ENCODE measurements around the gene BAMBI.

Gene BAMBI

DNA sequence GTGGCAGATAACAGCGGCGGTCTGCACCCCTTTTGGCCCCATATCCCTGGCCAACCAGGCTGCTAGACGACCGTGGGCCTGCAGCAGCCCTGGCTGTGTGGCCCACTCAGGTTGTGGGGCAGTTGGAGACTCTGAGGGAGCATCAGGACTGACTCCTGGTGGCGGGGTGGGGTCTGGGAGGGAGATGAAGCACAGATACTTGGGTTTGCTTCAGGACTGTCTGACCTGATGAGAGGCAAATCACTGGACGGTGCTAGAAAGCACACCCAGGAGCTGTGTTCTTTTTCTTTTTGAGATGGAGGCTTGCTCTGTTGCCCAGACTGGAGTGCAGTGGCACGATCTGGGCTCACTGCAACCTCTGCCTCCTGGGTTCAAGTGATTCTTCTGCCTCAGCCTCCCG is 28.2 kb downstream of the BAMBI start:
- DNase-seq (ENCODE audit: low read depth), result no peak

DNA sequence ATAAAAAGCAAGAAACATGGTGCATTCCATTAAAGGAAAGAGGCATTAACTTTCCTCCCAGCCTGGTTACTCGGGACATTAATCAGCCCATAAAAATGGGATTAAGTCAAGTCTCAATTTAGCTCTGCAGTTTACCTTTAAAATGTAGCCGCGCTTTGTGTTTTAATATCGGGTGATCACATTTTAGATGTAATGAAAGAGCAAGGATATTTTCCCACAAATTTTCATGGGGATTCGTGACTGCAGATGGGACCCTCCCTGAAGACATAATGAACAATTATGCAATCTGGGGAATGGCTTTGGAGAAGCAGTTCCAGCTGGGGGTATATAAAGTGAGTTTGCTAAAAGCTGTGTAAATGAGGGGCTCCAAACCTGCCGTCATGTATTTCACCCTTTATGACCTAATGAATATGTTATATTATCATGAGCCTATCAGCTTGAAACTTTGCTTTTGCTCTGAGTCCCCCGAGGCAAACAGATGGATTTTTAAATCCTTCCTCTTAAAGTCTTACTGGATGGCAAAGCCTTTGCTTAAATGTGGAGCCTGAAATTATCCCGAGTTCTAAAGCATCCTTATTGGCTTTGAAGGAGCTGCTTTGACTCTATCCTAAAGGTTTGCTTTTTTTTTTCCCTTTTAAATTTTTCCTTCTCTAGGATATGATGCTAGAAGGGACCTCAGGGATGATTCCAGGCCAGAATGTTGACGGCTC is 31.8 kb downstream of the BAMBI start:
- no peak for DNase-seq (ENCODE audit: low read depth)

DNA sequence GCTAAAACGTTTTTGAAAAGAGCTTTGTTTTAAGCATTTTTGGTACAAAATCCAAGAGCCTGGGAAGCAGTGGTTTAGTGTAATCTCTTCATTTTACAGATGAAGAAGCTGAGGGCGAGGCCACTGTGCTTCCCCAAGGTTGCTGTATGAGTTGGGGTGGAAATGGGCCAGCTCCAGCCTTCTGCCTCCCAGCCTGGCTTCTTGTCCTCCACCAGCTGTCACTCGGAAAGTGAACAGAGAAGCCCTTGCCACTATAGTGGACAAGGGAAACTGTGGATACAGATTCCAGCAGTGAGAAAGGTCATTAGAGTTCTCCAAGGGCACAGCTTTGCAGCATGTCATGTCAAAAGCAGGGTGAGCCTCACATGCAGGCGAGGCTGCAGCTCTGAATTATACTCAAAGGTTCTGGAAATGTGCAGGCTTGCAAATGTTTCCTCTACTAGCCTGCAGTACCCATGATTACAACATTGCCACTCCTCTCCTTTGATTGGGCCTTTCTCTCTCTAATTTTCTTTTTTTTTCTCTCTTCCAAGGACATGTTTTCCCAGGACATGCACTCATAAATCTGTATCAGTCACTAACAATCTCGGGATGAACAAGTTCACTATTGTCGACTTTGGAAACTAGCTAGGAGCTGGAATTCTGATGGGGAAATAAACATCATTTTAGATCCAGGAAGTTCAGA is 33.0 kb downstream of the BAMBI start:
- DNase-seq (ENCODE audit: low read depth), result no peak

DNA sequence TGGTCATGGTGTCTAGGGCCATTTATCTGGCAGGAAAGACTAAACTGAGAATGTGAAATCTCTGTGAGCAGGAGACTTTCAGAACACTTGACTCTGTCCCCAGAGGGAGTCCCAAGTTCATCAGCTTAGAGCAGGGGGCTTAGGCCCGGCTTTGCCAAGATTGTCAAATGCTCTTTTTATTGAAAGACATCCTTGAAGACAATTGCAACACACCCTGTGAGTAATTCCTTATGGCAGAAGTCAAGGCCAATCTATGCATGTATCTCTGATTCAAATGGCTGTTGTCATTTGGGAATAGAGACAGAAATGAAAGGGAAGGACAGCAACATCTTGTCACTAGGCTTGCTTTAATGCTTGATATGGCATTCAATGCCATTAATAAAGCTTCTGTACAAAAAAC is 33.7 kb downstream of the BAMBI start:
- DNase-seq (ENCODE audit: low read depth), result no peak

DNA sequence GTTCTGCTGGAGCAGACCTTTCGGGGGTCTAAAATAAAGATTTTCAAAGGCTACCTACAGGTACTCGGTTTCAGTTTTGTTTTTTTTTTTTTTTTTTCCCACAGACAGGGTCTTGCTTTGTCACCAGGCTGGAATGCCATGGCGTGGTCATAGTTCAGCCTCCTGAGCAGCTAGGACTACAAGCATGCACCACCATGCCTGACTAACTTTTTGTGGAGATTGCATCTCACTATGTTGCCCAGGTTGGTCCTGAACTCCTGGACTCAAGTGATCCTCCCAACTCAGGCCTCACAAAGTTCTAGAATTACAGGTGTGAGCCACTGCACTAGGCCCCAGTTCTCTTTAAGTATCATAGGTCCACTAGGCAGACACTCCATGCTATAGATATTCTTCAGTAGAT is 34.5 kb downstream of the BAMBI start:
- no peak for DNase-seq (ENCODE audit: low read depth)

DNA sequence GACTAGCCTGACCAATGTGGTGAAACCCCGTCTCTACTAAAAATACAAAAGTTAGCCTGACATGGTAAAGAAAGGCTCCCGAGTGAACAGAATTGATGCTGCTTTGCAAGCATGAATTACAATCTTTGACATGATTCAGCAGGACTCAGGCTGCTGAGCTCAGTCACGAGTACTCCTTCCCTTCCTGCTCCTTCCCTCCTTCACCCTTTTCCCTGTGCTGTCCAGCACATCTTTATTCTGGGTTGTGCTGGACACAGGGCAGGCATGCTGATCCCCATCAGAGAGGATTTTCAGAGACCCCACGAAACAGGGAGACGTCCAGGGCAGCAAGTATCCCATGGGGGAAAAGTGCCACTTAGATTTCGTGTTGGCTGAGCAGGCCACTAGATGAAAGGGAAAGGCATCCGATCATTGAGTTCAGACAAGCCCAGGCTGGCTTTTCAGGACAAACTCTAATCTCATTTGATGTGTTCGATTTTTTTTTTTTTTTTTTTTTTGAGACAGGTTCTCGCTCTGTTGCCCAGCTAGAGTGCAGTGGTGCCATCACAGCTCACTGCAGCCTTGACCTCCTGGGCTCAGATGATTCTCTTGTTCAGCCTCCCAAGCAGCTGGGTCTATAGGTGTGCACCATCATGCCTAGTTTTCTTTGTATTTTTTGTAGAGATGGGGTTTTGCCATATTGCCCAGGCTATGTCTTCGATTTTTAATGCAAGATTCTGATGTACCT is 36.5 kb downstream of the BAMBI start:
- no peak for DNase-seq (ENCODE audit: low read depth)

DNA sequence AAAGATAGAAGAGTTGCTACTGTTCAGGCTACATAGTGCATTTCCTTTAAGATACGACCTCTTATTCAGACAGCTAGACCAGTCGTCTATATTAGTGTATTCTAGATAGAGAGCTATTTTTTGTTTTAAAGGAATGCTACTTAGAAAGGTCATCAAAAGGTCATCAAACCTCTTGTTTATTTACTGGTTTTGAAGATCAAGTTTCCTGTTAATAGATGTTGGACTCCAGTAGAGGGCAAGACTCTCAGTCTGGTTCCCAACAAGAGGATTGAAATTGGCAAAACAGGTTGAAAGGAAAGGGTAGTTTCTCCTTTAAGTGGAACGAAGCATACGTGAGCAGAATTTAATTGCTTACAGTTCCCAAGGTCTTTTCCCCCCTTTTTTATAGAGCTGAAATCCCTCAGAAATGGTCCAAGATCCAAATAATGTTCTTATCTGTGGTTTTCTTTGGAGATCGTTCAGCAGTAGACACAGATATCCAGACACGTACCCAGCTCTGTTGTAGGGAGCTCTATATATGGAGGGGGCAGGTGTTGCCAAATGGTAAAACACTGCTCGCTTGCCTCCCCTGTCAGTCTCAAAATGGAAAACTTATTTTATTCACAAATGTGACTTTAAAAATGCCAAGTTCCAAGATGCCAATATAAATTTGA is 37.2 kb downstream of the BAMBI start:
- no peak for DNase-seq (ENCODE audit: low read depth)

DNA sequence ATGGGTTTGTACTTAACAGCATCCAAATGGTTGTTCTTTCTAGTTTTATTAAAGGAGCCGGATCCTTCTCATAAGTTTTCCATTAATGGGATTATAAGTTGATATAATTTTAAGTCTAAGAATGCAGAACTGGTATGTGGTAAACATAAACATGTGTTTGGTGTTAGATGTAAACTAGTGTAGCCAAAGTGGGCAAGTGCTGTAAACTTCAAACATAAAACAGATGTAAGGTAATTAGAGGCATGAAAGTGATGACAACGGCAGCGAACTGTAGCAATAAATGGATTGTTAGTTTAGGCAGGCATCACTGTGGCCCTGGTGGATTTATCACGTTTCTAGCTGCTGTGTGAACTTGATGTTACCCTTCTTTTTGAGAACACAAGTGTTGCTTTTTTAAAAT is 37.9 kb downstream of the BAMBI start:
- DNase-seq (ENCODE audit: low read depth), result no peak

DNA sequence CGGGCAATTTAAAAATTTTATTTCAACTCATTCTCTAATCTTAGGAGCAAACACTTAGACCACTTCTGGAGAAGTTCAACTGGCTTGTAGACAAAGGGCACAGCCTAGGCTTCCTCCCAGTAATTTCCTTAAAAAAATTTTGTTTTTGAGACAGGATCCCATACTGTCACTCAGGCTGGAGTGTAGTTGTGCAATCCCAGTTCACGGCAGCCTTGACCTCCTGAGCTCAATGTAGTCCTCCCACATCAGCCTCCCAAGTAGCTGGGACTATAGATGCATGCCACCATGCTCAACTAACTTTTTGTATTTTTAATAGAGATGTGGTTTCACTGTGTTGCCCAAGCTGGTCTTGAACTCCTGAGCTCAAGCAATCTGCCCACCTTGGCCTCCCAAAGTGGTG is 38.4 kb downstream of the BAMBI start:
- no peak for DNase-seq (ENCODE audit: low read depth)

DNA sequence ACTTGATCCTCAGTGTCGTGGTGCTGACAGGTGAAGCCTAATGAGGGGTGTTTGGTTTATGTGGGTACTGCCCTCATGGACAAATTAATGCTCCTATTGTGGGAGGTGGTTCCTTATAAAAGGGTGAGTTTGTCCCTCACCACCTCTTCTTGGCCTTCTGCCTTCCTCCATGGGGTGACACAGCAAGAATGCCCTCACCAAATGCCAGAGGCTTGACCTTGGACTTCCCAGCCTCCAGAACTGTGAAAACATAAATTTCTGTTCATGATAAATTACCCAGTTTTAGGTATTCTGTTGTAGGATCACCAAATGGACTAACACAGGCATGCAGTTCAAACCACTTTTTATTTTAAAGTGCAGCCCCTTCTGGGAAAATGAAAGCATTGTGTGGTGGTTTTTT is 39.4 kb downstream of the BAMBI start:
- no peak for DNase-seq (ENCODE audit: low read depth)

DNA sequence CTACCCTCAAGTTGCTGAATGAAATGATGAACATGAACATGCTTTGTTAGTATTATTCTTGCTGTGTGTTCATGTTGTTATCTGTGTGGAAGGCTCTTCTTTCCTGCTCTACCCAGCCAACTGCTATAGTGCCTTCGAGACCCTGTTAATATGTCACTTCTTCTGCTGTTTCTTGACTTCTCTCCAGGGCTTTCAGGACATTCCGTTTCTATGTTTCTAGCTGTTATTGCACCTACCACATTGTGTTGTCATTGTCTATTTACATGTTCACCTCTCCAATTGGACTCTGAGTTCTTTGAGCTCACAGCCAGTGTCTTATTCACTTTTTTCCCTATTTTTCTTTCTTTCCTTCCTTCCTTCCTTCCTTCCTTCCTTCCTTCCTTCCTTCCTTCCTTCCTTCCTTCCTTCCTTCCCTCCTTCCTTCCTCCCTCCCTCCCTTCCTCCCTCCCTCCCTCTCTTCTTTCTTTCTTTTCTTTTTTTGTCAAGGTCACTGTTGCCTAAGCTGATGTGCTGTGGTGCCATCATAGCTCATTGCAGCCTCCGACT is 40.4 kb downstream of the BAMBI start:
- no peak for DNase-seq (ENCODE audit: low read depth)

DNA sequence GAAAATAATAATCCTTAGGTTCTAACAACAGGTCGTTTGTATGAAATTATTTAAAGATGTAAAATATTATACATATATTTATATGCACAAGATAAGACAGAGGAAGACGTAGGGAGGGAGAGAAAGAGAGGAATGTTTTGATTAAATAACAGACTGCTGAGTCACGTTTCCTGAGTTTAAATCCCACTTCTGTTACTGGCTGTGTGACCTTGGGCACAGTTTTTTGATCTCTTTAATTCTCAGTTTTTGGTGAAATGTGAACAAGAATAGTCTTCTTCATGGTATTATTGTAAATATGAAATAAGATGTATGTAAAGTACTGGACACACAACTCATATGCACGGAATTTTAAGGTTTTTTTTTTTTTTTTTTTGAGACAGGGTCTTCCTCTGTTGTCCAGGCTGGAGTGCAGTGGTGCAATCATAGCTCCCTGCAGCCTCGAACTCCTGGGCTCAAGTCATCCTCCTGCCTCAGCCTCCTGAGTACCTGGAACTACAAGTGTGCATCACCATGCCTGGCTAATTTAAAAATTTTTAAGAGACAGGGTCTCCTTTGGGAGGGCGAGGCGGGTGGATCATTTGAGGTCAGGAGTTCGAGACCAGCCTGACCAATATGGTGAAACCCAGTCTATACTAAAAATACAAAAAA is 42.6 kb downstream of the BAMBI start:
- DNase-seq (ENCODE audit: low read depth), result peak; percentile 57

DNA sequence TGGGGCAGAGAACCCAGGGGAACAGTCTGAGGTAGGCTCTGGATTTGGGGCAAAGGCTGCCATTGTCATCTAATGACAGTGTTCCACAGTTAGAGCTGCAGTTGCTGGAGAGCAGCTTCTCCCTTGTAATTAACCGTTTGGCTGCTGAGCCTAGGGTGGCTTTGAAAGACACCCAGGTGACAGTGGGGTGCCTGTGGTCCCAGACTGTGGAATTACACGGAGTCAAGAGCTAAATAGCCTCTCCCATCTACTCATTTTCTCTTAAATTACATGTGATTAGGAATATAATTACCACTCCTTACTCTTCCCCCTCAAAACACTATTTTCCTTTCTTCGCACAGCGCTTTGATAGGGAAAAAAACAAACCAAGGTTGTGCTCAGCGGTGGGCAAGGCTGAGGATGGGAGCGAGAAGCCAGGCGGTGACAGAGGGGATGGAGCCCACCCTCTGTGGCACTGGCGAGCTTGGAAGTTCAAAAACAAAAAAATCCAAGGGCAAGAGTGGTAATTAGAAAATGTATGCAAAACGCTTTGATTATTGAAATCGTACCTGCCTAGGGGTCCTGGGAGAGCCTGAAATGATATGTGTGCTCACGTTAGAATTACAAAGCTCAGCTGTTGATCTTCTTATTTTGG is 44.1 kb downstream of the BAMBI start:
- no peak for DNase-seq (ENCODE audit: low read depth)

DNA sequence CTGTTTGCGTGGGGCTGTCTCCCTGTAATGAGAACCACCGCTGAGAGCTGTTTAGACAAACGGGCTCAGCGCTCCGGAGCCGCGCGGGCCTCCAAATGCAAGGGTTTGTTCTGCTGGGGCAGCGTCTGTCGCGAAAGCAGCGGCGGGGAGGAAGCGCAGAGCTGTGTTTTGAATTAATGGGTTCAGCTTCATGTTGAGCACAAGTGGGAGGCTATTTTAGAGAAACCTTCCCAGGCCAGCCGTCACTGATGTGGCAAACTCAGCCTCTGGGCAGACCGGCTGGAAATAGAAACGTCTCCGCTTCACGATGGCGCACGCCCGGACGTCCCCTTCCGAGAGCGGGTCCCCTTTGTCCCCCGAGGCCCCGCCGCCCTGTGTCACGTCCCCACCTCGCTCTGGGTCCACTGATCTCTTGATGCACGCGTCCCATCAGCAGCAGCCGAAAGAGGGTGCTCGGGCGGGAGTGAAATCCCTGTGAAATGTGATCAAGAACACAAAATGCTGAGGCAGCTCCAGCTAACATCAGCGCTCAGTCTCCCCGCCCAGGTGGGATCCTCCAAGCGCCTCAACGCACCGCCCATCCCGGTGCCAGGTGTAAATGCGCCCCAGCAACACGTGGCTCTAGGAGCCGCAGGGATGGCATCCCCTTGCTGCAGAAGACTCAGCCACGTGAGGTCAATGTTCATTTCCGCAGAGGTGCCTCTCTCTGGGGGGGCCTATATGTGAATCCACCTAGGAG is 44.9 kb downstream of the BAMBI start:
- DNase-seq (ENCODE audit: low read depth), result no peak

DNA sequence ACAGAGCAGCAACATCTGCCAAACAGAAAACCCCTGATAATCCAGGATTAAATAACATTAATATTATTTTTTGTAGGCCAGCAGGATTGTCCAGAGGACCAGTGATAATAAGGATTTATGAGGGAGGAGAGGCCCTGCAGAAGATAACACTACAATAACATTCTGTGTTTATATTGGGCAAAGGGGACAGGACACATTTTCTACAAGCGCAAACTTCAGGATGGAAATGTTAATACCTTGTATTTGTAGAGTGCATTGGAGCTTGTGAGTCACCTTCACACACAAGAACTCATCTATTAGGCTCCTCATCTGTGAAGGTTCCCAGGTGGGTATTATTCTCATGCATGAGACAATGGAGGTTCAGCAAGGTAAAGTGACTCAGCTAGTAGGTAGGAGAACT is 51.0 kb downstream of the BAMBI start:
- peak; percentile 48 for DNase-seq (ENCODE audit: low read depth)

DNA sequence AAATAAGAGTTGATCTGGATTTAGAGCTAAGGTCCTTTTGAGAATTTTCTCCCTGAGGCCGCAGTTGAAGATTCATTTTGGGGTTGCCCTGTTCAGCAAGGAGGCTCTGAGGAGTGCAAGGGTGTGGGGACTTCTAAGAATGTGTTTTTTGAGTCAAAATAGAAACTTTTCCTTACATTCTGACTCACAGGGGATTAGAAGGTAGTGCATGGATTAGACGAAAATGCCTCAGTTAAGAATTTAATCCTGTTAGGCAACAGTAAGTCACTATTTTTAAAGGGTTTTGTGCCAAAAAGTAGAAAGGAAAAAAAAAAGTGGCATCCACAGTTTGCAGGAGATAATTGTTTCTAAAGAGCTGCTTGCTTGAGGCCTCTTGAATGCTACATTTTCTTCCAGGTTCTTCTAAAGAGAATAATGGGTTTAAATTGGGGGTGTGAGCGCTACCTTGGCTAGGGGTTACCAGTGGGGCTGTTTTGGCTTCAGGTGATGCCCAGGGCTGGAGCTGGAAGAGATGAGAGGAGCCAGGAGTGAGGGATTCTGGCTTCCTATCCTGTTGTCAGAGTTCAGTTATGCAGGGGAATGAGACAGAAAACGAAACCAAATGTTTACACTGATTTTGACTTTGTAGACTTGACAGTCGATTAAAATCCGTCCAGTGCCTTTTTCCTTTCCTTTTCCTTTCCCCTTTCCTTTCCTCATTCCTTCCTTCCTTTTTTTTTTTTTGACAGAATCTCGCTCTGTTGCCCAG is 52.9 kb downstream of the BAMBI start:
- DNase-seq (ENCODE audit: low read depth), result peak; percentile 91

DNA sequence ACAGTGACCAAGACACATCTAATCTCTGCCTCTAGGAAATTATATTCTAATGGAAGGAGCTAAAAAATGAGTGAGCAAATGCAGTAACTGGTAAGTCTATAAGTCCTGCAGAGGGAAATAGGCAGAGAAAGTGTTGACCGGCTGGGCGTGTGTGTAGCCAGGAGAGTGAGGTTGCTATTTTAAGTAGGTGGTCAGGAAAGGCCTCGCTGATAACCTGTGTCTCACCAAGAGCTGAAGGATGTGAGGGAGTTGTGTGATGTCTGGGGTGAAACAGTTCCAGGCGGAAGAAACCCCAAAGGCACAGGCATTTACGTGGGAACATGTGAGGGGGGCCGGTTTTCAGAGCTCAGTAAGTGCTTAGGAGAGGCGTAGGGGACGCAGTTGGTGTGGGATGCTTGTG is 54.8 kb downstream of the BAMBI start:
- no peak for DNase-seq (ENCODE audit: low read depth)

Measured in amniotic epithelial cell (primary cell).